HFFc6 (cell line): ENCODE measurements around the gene KLHL21. TPM values are rescaled to one million over a fixed set of nuclear protein-coding genes. Genes with fewer than 3 reads are reported as not detected.
"Not testable (repeated sequence)": the region's sequence is repeated elsewhere in the genome, so short reads cannot be mapped to it uniquely, and the experiment has no call there.

ENCODE experiments used
- DNase-seq: peaks from one replicate; pipeline ENCODE4 v3.0.0-alpha.2; 2018
- H3K27ac Mint-ChIP-seq: 2 replicates; pipeline ENCODE4 v1.8.0; 2020; ENCODE audit warnings: mild to moderate bottlenecking, mixed read lengths
- H3K27me3 Mint-ChIP-seq: 2 replicates; pipeline ENCODE4 v1.8.0; 2021; ENCODE audit warnings: mild to moderate bottlenecking, moderate library complexity, mixed read lengths; ENCODE audit not compliant: insufficient read depth
- H3K36me3 Mint-ChIP-seq: 2 replicates; pipeline ENCODE4 v1.8.0; 2021; ENCODE audit warnings: low read depth, mixed read lengths
- H3K4me1 Mint-ChIP-seq: 2 replicates; pipeline ENCODE4 v1.8.0; 2020; ENCODE audit warnings: low read depth, mixed read lengths
- H3K4me3 Mint-ChIP-seq: 2 replicates; pipeline ENCODE4 v1.8.0; 2020; ENCODE audit warnings: mild to moderate bottlenecking, moderate library complexity, mixed read lengths
- H3K9me3 Mint-ChIP-seq: 2 replicates; pipeline ENCODE4 v1.8.0; 2020; ENCODE audit warnings: mild to moderate bottlenecking, mixed read lengths
- CTCF ChIP-seq: fragments of 200-600 bp; sonication (generic); IDR thresholded peaks from 2 replicates; pipeline ENCODE4 v1.5.0; 2021; ENCODE audit warnings: antibody characterized with exemption, mild to moderate bottlenecking
- total RNA-seq, 6 experiments: library from RNA; stranded (reverse); fragmentation: NEBNext Ultra II Directional; extraction: Animal tissue kit (Norgen Biotek cat#: 25700); gene quantifications; 2 replicates in 1 of 6; 3 replicates in 5 of 6; pipeline ENCODE4 v1.2.3, GENCODE V29; 2021

The KLHL21 gene
- total RNA-seq, 6 experiments from 2014 or later, result 21.1 to 31.5 (median 22.6) TPM

- TF ChIP-seq CTCF, result no peak
- H3K27ac Mint-ChIP-seq, result no peak overlapping the region
- no peak for DNase-seq
- peaks cover 15% of the 10 kb centered on the region for H3K36me3 Mint-ChIP-seq
- H3K9me3 Mint-ChIP-seq, result peaks cover 14% of the 10 kb centered on the region
- H3K27me3 Mint-ChIP-seq, result peaks cover 40% of the 10 kb centered on the region
- H3K4me3 Mint-ChIP-seq, result no peak overlapping the region
- H3K4me1 Mint-ChIP-seq, result no peaks in the 10 kb centered on the region; the same call in 1 of the 2 replicates
Observed at GRCh38 chr1:6570100-6570499, 32.6 kb downstream of the KLHL21 start.

GRCh38 chr1:6569033-6569432 is 33.6 kb downstream of the KLHL21 start:
- Mint-ChIP-seq H3K27ac (no peak overlapping the region), H3K9me3 (peaks cover 14% of the 10 kb centered on the region), H3K27me3 (peaks cover 38% of the 10 kb centered on the region), H3K4me3 (peak overlapping the region; percentile 41; the same call in 1 of the 2 replicates), H3K4me1 (no peaks in the 10 kb centered on the region; the same call in 1 of the 2 replicates), H3K36me3 (peaks cover 15% of the 10 kb centered on the region)
- no peak for TF ChIP-seq CTCF
- DNase-seq, result no peak

- Mint-ChIP-seq H3K27ac (no peak overlapping the region), H3K9me3 (no peaks in the 10 kb centered on the region), H3K27me3 (peaks cover 12% of the 10 kb centered on the region), H3K4me1 (no peaks in the 10 kb centered on the region), H3K36me3 (no peaks in the 10 kb centered on the region), H3K4me3 (no peak overlapping the region)
- no peak for TF ChIP-seq CTCF
- no peak for DNase-seq
Observed at GRCh38 chr1:6560267-6560666, 42.4 kb downstream of the KLHL21 start.

- not testable (repeated sequence) for H3K4me3 Mint-ChIP-seq, H3K36me3 Mint-ChIP-seq, H3K27ac Mint-ChIP-seq, H3K4me1 Mint-ChIP-seq, H3K9me3 Mint-ChIP-seq
- H3K27me3 Mint-ChIP-seq, result peaks cover 12% of the 10 kb centered on the region
- peak; percentile 14 for DNase-seq
Observed at GRCh38 chr1:6559161-6559560, 43.5 kb downstream of the KLHL21 start.

GRCh38 chr1:6557597-6557996 is 45.1 kb downstream of the KLHL21 start:
- H3K4me1 Mint-ChIP-seq, result peaks cover 14% of the 10 kb centered on the region
- no peaks in the 10 kb centered on the region for H3K36me3 Mint-ChIP-seq
- DNase-seq, result no peak
- TF ChIP-seq CTCF, result no peak
- no peak overlapping the region for H3K27ac Mint-ChIP-seq
- no peaks in the 10 kb centered on the region for H3K9me3 Mint-ChIP-seq
- peaks cover 12% of the 10 kb centered on the region for H3K27me3 Mint-ChIP-seq
- no peak overlapping the region for H3K4me3 Mint-ChIP-seq

- Mint-ChIP-seq H3K4me3 (peak within 1 kb of the TSS; percentile 83), H3K9me3 (no peaks in the 10 kb centered on the region), H3K27me3 (no peaks in the 10 kb centered on the region; the same call in 1 of the 2 replicates), H3K36me3 (no peaks in the 10 kb centered on the region), H3K27ac (peak within 1 kb of the TSS; percentile 46; the same call in 1 of the 2 replicates), H3K4me1 (peaks cover 14% of the 10 kb centered on the region)
- no peak for DNase-seq
- TF ChIP-seq CTCF, result no peak
Observed at GRCh38 chr1:6554907-6555778, 47.5 kb downstream of the KLHL21 start, which contains the start of gene TAS1R1. Gene TAS1R1 (plus strand): TSS chr1:6555307. CDS start chr1:6555374, 67 bp downstream.
